Stimulated activated CD8-positive, alpha-beta memory T cell treated with anti-CD3 and anti-CD28 coated beads, Interleukin-4, amount 100 ng/mL, for 1 hour (primary cell): Measurements from ENCODE around the gene C11orf86.

Source experiments
- DNase-seq, 2 donors: peaks; one replicate each; pipeline ENCODE4 v3.0.0-alpha.2; 2020; ENCODE audit warnings: low read depth in 2 of 2, low spot score in 1 of 2

C11orf86 gene

DNA sequence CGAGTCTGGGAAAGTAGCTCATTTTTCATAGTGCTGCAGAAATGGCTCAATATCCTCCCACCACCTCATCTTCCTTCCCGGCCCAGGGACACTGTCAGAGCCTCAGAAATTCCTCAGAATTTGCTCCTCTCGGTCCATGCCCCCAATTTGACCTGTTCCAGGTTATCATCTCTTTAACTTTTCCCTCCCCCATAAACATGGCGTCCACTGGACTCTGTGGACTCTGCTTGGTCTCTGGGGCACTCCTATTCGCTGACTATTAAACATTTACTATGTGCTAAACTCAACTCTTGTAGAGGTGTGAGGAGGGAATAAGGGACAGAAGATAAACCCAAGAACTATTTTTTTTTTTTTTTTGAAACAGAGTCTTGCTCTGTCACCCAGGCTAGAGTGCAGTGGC is 8.8 kb upstream of the C11orf86 start:
- DNase-seq: no peak

DNA sequence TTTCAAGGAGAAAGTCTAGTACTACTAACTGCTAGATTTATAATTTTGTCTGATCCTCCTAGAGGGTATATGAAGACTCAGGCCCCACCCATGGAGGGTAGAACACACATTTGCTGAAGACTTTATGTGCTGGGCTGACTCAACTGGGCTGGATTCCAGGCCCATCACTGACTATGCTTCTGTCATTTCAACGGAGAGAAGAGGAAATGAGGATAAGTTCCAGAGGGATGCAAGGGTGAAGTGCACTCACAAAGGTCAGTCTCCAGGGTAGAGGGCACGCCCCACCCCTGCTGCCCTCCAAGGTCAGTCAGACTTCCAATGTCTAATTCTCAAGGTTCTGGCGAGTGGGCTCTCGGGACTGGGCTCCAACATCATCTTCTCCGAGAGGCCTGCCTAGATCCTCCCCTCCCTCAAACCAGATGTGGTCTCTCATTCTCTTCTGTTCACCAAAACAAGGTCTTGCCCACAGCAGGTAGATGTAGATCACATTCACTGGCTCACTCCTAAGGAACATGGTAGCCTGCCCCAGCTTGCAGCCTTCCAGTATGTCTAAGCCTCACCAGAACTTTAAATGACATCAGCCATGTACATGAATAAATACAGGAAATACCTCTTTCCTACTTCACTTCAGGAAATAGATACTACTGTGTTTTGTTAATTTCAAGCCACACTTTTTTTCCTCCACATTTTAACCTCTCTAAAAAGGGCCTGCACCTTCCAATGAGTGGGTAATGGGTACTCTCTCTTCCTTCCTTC is 7.3 kb upstream of the C11orf86 start:
- no peak for DNase-seq

DNA sequence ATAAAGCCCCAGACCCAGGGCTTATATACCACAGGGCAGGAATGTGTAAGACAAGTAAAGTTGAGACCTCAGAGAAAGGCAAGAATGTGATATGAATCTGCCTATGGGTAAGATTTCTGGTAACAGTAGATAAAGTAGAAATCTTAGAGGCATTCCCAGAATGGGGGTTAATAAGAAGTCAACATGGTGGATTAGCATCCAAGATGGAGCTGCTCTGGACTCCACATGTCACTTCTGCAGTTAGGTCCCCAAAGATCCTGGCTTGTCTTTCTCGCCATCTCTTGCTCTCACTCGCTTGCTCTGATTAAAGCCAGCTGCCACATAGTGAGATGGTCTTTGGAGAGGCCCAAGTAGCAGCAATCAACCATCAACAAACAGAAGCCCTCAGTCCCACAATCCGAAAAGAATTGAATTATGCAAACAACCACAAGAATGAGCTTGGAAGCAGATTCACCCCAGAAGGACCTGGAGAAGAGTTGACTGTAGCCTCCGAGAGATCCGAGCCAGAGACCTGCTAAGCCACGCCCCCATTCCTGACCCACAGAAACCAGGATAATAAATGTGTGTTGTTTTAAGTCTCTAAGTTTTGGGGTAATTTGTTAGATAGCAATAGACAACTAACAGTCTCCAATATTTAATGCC is 5.4 kb upstream of the C11orf86 start:
- no peak for DNase-seq

DNA sequence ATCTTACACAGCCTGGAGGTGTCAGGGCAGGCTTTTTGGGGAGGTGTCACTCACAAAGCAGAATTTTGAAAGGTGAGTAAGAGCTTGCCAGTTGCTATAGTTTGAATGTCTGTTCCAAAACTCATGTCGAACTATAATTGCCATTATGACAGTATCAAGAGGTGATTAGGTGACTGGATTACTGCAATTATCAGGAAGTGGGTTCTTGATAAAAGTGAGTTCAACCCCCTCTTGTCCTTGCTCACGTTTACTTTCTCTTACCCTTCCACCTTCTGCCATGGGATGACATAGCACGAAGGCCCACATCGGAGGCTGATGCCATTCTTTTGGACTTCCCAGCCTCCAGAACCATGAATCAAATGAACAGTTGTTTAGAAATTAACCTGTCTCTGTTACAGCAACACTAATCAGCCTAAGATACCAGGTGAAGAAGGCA is 4.7 kb upstream of the C11orf86 start:
- DNase-seq: no peak

DNA sequence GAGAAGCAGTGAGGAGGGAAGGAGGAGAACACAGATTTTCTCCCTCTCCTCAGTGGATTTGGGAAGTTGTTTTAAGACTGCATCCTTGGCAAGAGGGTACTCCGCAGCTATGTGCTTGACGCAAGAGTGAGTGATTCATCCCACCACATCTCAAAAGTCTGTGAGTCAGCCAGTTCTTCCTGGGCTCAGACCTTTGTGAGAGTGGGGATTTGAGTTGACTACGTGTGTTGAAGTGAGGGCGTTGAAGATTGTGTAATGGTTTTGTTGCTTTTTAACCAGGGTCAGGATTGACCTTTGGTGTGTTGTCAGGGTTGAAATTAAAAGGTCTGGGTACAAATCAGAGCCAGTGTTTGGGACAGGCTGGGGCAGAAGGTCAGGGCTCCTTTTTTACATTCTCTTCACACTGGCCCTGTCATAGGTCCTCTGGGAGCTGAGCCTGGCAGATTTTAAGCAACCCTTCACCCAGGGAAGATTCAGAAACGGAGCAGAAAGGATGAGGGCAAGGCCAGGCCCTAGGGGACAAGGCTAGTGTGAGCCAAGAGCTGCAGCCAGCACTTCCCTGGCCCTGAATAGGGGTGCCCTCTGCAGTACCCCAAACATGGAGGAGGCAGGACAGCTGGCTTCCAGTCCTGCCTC is 4.2 kb upstream of the C11orf86 start:
- DNase-seq: no peak

DNA sequence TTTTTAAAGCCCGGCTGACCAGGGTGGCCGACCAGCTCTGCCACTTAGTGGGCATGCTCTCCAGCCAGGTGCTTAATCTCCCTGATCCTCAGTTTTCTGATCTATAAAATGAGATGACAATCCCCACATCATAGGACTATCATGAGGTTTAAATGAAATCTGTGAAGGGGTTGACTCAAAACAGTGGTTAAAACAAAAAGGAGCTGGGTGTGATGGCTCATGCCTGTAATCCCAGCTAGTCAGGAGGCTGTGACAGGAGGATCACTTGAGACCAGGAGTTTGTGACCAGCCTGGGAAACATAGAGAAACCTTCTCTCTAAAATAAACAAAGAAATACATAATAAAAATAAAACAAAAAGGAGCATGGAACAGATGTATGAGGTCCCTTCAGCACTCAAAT is 3.6 kb upstream of the C11orf86 start:
- DNase-seq: no peak

DNA sequence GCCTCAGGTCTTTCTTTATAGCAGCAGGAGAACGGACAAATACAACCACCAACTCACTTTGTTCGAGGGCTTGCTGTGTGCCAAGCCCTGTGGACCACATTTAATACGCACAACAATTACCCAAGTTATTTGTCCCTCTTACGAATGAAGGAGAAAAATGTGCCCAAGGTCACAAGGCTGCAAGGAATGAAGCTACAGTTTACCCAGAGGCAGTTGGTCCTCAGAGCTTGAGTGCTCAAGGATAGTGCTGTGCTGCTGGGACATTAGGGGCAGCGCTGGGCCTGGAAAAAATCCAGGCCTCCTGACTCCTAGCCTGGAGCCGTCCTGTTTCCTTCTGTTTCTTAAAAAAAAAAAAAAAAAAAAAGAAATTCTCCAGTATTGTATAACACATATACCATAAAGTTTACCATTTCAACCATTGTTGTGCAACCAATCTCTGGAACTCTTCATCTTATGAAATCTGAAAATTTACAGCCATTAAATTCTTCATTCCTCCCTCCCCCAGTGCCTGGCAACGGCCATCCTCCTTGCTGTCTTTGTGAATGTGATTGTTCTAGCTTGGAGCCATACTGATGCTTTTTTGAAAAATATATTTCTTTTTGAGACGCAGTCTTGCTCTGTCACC is 1.0 kb upstream of the C11orf86 start:
- no peak for DNase-seq

DNA sequence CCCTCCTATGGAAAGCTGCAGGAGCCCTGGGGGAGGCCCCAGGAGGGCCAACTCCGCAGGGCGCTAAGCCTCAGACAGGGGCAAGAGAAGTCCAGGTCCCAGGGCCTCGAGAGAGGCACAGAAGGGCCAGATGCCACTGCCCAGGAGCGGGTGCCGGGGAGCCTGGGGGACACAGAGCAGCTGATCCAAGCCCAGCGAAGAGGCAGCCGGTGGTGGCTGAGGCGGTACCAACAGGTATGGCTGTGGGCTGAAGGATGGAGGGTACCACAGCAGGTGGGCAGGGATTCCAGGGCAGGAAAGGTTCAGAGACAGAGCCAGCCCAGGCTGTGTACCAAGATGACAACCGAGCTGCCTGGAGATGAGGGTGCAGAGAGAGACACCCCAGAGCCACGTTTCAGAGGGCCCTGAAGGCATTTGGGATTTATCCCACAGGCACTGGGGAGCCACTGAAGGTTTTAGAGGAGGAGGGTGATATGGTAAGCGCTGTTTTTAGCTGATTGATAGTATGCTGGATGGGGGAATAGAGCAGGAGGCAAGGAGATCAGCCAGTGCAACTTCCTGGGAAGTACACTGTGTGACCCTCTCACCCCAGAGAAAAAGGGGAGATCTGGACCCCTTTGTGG is 412 bp downstream of the C11orf86 start:
- no peak for DNase-seq

DNA sequence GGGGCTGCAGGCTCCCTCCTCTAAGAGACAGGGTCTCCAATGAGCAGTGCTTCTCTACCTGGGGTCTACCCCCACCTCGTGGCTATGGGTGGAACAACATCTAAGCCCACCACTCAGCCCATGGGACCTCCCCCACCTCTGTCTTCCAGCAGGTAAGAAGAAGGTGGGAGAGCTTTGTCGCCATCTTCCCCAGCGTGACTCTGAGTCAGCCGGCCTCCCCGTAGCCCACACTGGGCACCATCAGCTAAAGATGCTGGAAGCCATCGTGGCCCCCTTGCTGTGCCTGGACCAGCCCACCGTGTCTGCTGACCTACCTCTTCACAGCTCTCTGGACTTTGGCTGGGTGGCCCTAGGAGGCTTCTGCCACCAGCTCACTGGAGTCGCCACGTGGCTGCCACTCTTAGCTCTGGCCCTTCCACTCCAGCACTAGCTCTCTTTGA is 944 bp downstream of the C11orf86 start:
- DNase-seq: no peak

DNA sequence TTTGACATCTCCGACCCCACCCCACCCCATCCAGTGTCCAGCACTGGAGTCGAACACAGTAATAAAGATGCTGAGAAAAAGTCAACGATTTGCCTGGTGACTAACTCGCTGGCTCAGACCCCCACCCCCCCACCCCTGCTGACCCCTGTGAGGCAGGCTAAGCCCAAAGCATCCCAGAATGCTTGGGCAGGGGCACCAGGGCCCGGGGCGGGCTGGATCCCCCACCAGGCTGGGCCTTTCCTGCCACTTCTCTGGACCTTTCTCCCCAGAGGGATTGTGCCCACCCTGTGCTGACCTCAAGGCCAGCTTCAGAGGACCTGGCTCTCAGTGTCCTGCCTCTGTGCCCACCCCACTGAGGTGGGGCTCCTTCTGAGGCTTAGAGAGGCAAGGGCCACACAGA is 1.8 kb downstream of the C11orf86 start:
- no peak for DNase-seq

DNA sequence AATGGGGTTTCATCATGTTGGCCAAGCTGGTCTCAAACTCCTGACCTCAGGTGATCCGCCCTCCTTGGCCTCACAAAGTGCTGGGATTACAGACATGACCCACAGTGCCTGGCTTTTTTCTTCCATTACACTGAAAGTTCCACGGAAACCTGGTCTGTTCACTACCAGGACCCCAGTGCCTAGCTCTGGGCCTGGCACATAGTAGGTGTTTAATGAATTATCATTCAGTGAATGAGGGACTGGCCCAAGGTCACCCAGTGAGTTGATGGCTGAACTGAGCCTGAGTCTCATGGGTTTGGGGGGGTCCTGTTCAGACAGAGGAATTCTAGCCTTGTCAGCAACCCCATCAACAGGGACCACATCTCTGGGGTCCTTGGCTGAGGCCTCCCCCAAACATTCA is 3.1 kb downstream of the C11orf86 start:
- no peak for DNase-seq

DNA sequence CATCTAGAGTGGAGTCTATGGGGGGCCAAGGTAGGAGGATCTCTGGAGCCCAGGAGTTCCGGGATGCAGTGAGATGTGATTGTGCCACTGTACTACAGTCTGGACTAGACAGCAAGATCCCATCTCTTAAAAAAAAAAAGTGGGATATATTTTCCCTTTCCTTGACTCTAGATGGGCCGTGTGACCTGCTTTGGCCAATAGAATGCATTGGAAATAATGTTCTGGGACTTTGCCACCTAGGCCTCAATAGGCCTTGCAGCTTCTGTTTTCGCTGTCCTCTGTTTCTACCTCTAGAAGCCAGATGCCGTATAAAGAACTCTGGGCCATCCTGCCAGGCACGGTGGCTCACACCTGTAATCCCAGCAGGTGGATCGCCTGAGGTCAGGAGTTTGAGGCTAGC is 3.6 kb downstream of the C11orf86 start:
- no peak for DNase-seq

DNA sequence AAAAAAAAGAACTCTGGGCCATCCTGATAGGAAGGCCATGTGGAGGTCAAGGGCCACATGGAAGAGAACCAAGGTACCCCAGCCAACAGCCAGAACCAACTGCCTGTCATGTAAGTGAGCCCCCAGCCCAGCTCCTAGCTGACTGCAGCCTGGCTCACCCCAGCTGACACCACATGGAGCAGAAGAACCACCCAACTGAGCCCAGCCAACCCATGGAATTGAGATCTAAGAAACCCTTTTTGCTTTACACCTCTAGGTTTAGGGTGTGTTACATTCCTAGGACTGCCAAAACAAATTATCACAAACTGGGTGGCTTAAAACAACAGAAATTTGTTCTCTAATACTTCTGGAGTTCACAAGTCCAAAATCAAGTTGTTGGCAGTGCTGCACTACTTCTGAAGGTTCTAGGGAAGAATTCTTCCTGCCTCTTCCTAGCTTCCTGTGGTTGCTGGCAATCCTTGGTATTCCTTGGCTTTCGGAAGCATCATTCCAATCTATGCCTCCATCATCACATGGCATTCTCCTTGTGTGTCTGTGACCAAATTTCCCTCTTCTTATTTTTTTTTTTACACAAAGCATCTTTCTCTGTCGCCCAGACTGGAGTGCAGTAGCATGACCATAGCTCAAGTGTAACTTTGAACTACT is 4.4 kb downstream of the C11orf86 start:
- DNase-seq: no peak

DNA sequence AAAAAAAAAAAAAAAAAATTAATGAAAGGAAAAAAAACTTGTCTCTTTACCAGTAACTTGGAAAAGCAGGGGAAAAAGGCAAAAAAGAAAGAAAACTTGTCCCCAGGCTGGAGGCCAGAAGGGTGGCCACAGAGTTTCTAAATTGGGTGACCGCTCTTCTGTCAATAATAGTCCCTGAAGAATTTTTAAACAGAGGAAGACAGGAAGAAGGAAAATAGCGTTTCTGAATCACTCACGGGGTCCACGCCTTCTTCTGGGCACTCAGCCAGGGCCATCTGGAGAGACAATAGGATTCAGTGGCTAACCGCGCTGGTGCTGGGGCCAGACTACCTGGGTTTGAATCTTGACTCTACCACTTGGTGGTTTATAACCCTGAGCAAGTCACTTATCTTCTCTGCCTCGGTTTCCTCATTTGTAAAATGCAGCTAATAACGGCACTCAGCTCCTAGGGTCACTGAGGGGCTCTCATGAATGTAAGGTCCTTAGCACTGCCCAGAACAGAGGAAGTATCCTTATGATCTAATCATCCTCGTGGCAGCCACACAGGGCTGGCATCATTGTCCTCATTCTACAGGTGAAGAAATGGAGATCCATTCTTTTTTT is 7.0 kb downstream of the C11orf86 start:
- DNase-seq: no peak

DNA sequence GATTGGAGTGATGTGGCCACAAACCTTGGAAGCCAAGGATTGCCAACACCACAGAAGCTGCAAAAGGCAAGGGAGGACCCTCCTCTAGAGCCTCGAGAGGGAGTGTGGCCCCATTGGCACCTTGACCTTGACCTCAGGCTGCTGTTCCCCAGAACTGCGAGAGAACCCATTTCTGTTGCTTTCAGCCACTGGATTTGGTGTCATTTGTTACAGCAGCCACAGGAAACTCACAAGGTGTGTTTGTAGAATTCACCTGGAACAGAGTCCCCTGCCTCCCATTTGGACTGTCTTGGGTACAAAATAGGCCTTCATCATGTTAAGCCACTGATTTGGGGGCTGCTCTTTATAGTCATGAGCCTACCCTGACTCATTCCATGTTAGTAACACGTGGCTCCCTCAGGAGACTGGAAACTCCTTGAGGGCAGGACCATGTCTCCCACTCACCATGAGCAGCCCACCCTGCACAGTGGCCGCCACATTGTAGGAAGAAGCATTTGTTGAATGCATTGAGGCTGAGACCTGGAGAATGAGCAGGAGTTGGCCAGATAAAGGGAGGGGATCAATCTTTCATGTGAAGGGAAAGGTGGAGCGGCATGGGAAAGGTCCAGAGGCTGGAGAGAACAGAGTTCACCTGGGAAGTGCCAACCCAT is 8.3 kb downstream of the C11orf86 start:
- DNase-seq: no peak

DNA sequence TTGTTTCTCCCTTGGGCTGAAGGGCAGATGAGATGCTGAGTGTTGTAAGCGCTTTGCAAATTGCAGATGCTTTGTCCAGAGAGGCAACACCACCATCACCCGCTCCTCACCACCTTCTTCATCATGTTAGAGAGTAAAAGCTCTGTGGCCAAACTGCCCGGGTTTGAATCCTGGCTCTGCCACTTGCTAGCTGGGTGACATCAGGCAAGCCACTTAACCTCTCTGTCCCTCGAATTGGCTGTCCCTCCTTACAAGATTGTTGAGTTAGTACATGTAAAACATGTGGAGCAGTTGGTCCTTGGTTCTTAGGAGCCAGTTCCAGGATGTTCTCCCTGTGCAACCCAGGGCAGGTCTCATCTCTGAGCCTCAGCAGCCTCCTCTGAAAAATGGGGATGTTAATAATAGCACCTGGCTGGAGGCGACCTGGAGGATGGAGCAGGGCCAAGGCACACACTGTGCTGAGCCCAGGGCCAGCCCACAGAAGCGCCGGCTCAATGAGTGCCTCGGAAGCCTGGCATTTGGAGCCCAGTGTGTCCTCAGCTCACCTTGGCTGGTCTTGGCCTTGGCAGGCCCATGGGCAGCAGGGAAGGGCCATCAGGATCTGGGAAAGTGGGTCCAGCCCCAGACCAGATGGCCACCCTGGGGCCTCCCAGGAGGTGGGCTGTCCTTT is 10.5 kb downstream of the C11orf86 start:
- DNase-seq: no peak

DNA sequence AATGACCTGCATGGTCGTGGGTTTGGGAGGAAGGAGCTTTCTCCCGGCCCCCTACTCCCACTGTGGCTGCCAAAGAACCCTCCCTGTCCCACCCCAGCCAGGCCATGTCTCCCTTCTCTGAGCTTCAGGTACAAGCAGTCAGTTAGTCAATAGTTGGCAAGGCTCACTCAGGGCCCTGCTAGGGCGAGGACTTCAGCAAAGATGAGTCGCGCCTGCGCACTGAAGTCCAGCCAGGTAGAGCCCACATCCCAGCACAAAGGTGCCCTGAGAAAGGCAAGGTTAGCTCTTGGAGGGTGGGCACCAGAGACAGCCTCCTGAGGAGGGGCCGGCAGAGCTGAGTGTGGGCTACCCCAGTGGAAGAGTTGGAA is 11.1 kb downstream of the C11orf86 start:
- DNase-seq: no peak

DNA sequence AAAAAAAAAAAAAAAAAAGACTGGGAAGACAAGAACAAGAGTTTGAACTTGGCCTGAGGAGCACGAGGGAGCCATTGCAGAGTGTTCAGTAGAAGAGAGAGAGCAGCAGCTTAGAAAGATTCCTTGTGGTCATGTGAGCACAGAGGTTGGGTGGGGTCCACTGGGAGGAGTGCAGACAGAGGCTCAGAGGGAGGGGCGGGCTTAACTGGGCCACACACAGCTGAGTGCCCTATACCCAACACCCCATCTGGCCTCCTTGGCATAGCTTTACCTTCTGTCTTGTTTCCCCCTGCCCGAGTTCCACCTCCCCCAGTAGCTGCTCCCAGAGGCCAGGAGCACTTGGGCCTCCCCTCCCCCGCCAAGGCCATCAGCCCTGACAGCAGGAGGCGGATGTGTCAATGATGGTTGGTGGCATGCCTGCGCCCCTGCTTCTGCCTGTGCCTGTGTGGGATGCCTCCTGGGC is 12.1 kb downstream of the C11orf86 start:
- no peak for DNase-seq

DNA sequence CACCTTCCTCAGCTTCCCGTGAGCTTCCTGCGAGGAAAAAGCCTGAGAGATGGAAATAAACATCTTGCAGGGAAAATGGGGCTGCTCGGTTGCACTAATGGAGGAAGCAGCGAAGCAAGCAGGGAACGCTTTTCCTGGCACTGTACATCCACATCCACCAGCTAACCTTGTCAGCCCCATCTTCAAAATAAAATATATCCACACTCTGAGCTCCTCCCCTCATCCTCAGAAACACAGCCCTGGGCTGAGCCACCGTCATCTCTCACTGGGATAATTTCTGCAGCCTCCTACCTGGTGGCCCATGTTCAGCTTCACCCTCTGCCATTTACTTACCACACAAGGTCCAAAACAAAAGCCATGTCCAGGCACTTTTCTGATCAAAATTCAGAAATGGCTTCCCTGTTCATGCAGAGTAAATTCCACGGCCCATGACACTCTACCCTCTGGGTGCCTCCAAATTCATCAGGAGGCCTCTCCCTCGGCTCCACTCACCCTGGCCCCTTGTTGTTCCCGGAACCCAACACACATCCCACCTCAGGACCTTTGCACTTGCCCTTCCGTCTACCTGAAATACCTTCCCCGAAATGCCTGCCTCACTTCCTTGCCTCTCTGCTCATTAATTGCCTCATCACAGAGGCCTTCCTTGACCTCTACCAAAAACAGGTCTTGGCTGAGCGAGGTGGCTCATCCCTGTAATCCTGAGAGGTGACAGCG is 13.0 kb downstream of the C11orf86 start:
- DNase-seq: no peak
